HTR-8/SVneo (cell line): ENCODE measurements around the gene DNMT1.
A peak's percentile ranks its signal among the peaks of the same experiment; 100 is the strongest.

Experiments
- DNase-seq: peaks from one replicate; pipeline ENCODE4 v3.0.0; 2011; ENCODE audit warnings: low spot score, mixed read lengths; ENCODE audit not compliant: insufficient read length
- FAIRE-seq: peaks from 2 replicates; lab custom pipeline; 2011; peaks lifted over from hg19 to GRCh38; lab: Jason Lieb, UNC

The DNMT1 gene

DNA sequence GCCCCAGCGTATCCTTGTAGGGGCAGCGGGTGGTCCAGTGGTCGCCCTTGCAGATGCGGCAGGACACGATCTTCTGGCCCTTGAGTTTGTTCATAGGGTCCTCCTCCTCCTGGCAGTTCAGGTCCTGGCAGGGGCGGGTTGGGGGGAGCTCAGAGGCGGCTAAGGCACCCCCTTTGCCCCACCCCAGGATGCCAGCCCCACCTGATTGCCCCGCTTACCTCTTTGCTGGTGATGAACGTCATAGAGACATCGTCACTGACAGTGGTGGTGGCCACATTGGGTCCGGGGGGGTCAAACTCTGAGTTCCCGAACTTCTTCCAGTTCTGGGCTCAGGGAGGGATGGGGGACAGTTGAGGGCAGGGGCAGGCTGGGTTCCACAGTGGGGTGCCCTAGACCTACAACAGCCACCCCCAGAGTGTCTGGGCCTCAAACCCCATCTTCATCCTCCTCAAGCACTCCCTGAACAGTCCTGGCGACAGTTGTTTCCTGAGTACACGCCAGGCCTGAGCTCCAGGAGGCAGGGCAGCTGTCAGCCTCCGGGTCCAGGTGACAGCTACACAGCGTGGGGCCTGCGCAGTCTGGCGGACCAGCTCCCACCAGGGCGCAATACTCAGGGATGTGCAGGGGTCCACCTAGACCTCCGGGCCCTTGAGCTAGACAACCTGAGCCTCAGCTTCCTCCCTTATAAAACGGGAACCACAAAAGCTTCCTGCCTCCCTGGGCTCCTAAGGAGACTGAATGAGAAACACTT is 77.7 kb downstream of the DNMT1 start:
- no peak for FAIRE-seq
- no peak for DNase-seq

GRCh38 chr19:10116085-10116865 is 78.5 kb downstream of the DNMT1 start:
- FAIRE-seq: no peak
- no peak for DNase-seq

DNA sequence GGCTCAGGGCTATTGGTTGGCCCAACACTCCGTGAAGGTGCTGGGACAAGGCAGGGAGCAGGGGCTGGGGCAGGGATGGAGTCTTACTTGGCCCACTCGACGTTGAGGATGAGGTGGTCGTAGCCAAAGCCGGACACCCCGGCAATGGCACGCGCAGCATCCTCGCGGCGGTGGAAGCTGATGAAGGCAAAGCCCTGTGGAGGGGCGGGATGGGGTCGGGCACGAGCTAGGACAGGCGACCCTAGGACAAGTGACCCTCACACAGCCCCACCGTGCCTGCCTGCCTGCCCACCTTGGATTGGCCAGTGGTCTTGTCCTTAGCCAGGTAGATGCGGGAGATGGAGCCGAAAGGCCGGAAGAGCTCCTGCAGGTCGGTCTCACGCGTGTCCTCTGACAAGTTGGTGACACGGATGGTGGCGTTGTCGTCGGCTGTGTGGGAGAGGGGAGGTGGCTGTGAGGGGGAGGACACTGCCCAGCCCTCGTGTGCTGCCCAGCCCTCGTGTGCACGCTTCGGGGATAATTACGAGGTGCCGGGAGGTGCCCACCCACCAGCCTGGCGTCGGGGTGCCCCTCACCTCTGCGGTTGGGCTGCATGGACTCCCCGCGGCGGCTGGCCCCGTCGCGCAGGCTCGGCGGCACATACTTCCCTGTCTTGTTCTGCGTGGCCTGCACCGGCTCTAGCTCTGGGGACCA is 79.2 kb downstream of the DNMT1 start:
- FAIRE-seq (no peak), DNase-seq (no peak)

DNA sequence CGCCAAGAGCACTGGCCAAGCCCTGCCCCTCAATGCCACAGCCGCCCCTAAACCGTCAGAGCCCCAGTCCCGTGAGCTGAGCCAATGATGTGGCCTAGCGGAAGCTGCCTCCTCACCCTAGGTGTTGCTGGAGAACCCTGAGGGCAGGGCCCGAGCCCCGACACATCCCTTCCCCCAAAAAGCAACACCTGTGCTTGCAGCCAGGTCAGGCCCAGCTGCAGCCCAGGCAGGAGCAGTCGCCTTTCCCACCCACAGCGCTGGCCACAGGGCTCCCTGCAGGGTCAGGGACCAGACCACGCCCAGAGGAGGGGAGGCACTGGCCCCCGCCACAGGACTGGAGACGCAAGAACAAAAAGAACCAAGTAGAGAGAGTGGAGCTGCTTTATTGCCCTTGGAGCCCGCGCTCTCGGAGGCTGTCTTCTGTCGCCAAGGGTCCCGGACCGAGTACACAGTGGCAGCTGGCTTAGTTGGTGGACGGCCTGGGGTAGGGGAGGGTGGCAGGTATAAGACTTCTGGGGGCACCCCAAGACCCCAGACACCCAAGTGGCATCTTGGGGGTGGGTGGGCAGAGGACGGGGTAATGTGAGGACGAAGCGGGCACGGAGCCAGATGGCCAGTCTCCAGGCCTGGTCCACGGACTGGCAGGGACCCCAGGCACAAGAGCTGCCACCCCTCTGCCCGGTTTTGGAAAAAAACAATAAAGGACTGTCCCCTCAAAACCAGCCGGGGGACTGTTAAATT is 79.9 kb downstream of the DNMT1 start:
- FAIRE-seq (no peak), DNase-seq (no peak)

DNA sequence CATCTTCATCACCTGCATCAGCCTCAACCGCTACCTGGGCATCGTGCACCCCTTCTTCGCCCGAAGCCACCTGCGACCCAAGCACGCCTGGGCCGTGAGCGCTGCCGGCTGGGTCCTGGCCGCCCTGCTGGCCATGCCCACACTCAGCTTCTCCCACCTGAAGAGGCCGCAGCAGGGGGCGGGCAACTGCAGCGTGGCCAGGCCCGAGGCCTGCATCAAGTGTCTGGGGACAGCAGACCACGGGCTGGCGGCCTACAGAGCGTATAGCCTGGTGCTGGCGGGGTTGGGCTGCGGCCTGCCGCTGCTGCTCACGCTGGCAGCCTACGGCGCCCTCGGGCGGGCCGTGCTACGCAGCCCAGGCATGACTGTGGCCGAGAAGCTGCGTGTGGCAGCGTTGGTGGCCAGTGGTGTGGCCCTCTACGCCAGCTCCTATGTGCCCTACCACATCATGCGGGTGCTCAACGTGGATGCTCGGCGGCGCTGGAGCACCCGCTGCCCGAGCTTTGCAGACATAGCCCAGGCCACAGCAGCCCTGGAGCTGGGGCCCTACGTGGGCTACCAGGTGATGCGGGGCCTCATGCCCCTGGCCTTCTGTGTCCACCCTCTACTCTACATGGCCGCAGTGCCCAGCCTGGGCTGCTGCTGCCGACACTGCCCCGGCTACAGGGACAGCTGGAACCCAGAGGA is 80.6 kb downstream of the DNMT1 start:
- DNase-seq (no peak), FAIRE-seq (peak; percentile 13)

GRCh38 chr19:10113592-10113963 is 81.2 kb downstream of the DNMT1 start:
- no peak for DNase-seq
- FAIRE-seq: no peak

GRCh38 chr19:10112895-10113591 is 81.7 kb downstream of the DNMT1 start:
- FAIRE-seq: no peak
- no peak for DNase-seq

GRCh38 chr19:10112037-10112761 is 82.6 kb downstream of the DNMT1 start:
- DNase-seq: no peak
- FAIRE-seq: no peak

DNA sequence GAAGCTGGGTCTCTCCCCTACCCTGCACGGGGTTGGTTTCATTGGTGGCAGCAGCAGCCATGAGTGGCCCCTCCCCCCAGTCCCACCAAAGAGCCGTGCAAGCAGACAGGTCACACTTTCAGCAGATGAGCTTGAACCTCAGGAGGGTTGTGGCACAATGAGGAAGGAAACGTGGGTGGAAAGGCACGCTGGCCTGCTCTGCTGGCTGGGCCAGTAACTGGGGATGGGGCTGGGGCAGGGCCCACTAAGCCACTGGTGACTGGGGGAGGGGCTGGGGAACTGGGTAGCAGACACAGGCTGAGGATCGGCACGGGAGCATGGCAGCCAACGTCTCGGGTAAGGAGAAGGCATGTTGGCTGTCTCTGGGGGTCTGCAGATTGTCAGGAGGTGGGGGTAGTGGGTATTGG is 83.3 kb downstream of the DNMT1 start, which contains the start of gene P2RY11:
Gene P2RY11 (plus strand): TSS at position 289 of the 407 bp plus-strand sequence. CDS start 29 bp downstream, at position 318.
- DNase-seq: no peak
- no peak for FAIRE-seq

DNA sequence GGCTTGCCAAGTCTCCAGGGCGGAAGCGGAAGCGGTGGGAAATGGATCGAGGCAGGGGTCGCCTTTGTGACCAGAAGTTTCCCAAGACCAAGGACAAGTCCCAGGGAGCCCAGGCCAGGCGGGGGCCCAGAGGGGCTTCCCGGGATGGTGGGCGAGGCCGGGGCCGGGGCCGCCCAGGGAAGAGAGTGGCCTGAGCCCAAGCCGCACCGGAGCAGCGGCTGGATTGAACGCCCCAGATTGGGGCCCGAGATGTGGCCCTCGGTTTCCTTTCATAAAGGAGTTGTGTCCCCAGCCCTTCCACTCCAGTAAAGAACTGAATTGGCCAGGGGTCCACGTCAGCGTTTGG is 83.8 kb downstream of the DNMT1 start:
- DNase-seq (no peak), FAIRE-seq (no peak)

DNA sequence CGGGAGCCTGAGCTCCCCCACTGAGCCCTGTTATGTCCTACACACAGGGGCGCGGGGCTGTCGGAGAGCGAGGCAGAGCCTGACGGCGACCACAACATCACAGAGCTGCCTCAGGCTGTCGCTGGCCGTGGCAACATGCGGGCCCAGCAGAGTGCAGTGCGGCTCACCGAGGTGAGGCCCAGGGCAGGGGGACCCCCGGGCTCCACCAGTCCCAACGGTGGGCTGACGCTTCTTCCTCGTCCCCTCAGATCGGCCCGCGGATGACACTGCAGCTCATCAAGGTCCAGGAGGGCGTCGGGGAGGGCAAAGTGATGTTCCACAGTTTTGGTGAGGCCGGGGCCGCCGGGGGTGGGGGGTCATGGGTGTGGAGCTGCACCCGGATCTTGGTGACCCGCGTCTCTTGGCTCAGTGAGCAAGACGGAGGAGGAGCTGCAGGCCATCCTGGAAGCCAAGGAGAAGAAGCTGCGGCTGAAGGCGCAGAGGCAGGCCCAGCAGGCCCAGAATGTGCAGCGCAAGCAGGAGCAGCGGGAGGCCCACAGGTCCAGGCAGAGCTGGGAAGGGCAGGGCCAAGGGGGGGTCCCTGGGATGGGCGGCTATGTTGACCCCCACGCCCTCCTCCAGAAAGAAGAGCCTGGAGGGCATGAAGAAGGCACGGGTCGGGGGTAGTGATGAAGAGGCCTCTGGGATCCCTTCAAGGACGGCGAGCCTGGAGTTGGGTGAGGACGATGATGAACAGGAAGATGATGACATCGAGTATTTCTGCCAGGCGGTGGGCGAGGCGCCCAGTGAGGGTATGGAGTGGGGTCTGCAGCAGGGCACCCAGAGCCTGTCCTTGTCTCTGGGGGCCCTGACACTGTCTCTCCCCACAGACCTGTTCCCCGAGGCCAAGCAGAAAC is 84.4 kb downstream of the DNMT1 start:
- FAIRE-seq (no peak), DNase-seq (no peak)

DNA sequence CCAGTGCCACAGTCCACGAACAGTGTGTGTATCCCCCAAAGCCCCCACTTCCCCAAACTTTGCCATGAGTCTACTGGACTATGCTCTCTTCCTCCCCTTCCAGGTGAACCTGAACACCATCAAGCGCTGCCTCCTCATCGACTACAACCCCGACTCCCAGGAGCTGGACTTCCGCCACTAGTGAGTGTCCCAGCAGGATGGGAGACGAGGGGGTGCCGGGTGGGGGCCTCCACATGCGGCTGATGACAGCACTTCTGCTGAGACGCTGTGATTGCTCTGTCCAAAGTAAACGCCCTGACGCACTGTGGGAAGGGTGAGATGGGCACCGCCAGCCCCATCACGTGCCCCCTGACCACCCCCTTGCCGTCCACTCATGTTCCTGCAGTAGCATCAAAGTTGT is 85.2 kb downstream of the DNMT1 start:
- no peak for DNase-seq
- no peak for FAIRE-seq

DNA sequence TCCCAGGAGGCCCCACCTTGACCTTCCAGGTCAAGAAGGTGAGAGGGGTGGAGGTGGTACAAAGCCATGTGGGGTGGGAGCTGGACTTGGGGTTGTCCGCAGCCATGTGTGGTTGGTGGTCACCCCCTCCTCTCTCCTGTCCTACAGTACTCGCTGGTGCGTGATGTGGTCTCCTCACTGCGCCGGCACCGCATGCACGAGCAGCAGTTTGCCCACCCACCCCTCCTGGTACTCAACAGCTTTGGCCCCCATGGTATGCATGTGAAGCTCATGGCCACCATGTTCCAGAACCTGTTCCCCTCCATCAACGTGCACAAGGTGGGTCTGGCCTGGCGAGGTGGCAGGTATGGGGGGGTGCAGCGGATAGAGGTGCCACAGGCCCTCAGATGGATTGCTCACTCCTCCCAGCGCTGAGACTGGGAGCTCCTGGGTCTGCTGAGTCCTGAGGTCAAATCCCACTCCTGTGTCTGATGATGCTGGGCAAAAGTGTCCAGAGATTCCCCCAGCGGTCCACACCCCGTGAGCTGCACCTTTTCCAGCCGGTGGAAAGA is 86.9 kb downstream of the DNMT1 start:
- DNase-seq (no peak), FAIRE-seq (no peak)

- DNase-seq (no peak), FAIRE-seq (no peak)
Observed at GRCh38 chr19:10107254-10107653, 87.5 kb downstream of the DNMT1 start.

DNA sequence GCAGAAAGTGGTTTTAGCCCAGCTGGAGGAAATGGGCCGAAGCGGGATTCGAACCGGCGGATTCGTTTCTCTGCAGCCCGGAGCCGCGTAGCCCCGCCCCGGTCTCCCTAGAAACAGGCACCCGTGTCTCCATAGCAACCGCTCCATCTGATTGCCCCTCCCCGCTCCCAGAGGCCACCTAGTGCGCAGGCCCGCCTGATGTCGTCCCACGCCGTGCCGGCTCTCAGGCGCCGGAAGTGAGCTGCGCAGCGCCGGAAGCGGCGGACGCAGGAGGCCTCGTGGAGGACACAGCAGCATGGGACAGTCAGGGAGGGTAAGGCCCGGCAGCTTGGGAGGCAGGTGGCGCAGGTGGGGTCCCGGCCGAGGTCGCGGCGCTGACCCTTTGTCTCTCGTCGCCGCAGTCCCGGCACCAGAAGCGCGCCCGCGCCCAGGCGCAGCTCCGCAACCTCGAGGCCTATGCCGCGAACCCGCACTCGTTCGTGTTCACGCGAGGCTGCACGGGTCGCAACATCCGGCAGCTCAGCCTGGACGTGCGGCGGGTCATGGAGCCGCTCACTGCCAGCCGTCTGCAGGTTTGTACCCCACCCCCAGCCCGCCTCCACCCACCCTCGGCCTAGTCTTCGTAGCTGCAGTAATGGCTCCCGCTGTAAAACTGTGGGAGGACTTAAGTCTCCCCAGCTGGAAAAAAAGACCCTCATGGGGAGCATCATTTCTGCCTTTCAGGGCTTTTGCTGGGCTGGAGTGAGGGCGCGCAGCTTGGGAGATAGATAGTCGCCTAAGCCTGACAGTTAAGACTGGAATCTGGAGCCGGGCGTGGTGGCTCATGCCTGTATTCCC is 88.4 kb downstream of the DNMT1 start, which contains the start of gene PPAN:
Gene PPAN (plus strand): TSS at position 263 of the 837 bp plus-strand sequence. CDS start 33 bp downstream, at position 296.
- peak; percentile 99 for DNase-seq
- peak; percentile 95 for FAIRE-seq

GRCh38 chr19:10105509-10106099 is 89.1 kb downstream of the DNMT1 start:
- FAIRE-seq (no peak), DNase-seq (no peak)
